GM18526 (cell line): ENCODE data around the gene TREML1.

ENCODE experiments used
- POLR2A ChIP-seq: IDR thresholded peaks from 3 replicates; pipeline ENCODE4 v1.6.1; 2011; ENCODE audit not compliant: insufficient read length; ENCODE audit errors: extremely low read depth

TREML1 gene, protein sequence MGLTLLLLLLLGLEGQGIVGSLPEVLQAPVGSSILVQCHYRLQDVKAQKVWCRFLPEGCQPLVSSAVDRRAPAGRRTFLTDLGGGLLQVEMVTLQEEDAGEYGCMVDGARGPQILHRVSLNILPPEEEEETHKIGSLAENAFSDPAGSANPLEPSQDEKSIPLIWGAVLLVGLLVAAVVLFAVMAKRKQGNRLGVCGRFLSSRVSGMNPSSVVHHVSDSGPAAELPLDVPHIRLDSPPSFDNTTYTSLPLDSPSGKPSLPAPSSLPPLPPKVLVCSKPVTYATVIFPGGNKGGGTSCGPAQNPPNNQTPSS

DNA sequence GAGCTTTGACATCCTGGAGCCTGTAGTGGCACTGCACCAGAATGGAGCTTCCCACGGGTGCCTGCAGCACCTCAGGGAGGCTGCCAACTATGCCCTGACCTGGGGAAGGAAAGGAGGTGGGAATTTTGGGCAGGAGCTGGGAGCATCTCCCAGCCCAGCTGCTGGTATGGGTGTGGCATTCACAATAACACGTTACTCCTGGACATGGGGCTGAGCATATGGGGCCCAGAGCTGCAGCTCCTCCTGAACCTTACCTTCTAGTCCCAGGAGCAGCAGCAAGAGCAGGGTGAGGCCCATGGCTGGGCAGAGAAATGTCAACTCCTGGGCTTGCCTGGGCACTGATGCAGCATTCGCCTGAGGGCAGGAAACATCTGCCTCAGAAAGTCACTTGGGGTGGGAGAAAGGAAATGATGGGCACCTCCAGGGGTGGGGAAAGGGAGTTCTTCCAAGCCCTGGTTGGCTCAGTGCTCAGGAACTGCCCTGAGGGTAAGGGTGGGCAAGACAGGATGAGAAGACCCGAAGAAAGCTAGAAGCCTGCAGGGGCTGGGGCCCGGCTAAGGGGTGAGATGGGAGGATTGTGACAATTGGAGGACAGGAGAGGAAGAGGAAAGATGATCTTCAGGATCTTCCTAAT is at the start of gene TREML1:
TREML1 (minus strand) TSS at position 356 of the 634 bp plus-strand sequence; CDS start at position 297, 59 bp downstream.
- no peak for TF ChIP-seq POLR2A

DNA sequence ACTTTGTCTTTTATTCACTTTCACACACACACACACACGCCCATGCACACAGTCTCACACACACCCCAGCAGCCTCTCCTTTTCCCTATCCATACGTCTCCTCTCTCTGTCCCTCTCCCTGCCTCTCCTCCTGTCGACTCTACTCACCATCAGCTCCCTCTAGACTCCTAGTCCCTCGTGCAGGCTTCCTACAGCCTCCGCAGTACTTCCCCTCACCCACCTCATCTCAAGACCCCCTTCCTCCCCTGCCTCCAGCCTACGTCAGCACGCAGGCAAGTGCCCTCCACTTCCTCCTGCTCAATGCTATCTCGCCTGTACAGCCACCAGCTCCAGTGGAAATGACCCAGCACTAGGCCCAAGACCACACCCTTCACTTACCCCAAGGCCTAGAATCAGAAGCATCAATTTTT is 47.6 kb upstream of the TREML1 start:
- no peak for TF ChIP-seq POLR2A

DNA sequence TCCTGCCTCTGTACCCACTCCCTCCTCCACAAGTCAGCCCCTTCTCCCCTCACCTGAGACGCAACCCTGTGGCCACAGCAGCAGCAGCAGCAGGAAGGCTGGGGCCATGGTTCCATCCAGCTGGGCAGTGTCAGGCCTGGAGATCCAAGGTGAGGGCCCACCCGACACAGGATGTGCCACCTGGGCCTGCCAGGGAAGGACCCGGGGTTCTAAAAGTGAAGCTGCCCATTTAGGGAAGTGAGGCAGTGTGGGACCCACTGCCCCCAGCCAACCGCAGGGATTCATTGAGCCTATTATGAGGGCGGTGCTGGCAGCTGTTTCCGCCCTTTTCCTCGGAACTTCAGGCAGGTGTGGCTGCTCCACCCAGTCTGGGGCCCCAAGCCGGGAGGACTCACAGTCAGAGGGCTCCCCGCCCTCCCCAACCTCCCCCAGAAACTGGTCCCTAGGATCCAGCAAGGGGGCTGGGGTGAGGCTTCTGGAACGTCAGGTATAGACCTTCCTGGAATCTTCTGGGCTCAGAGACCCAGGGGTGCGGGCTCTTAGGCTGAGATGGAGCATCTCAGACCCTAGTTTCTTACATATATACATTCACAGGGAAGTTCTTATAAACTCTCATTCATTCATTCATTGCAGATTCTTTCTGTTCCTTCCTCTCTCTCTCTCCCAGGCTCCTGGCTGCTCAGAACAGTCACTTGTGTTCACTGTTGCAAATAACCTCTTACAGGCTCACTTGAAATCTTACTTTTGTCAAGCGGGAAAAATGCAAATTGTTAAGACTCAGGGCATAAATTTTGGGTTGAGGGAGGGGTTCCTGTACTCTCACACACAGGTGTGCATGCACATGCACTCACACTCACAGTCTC is 47.0 kb upstream of the TREML1 start, which contains the start of gene TREML2:
TREML2 (minus strand) TSS at position 249 of the 863 bp plus-strand sequence; CDS start at position 108, 141 bp downstream.
- TF ChIP-seq POLR2A: peak; percentile 42

DNA sequence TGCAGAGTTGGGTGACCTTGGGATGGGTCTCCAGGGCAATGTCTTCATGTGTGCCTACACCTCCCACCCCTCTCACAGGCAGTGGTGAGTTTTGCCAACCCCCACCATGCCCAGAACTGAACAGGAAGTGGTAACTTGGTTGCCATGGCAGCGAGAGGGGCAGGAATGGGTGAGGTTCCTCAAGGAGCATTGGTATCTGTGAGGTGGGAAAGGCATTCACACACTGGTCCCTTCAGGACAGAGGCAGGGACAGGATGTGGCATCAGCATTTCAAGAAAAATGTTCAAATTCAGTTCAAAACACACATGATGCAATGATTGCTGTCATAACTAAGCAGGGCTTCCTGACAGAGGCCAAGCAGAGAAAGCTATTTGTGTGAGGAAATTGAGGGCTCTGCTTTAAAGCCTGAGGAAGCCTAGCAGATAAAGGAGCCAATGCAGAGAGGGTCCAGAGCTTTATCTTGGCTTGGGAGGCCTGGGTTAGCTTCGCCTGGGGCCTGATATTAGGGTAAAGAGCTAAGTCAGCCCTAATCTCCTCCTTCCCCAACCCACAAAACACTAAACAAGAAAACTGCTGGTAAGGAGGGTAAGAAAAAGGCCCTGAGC is 46.3 kb upstream of the TREML1 start:
- no peak for TF ChIP-seq POLR2A

DNA sequence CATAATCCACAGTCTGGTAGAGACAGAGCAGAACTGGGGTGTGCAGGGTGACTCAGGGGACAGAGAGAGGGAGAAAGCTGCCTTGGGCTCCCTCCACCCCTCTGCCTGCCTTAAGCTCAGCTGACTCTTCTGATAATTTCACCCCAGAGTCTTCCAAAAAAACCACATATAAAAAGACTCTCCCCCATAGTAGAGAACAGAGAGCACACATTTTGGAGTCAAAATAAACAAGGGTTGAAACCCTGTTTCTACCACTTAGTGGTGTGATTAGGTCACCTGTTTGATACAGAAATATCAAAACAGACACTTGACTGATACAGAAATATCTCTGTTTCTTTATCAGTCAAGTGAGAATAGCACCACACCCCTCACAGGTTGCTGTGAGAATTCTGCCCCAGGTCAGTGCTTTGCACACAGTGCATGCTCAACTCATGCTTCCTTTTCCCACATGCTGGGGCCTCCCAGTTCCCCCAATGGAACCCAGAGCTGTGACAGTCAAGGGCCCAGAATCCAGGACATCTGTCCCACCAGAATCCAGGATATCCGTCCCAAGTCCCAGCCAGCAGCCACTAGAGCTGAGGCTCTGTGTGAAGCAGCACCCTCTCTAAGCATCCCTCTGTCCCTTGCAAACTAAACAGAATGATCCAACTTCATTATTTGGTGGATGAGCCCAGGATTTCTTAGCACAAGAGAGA is 45.6 kb upstream of the TREML1 start:
- TF ChIP-seq POLR2A: no peak

DNA sequence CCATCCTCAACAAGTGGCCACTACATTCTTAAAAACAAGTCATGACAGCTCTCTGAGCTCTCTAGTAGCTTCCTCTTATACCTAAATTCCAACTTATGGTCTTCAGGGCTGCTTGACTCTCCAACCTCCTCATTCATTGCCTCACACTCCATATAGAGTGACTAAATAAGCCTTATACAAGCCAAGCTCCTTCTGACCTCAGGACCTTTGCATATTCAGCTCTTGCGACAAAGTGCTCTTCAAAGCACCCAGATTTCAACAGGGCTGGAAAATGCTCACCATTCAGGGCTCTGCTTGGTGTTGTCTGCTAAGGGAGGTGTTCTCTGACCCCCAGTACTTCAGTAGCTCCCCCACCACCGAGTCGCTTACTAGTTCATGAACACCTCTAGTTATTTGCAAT is 43.1 kb upstream of the TREML1 start:
- TF ChIP-seq POLR2A: no peak

DNA sequence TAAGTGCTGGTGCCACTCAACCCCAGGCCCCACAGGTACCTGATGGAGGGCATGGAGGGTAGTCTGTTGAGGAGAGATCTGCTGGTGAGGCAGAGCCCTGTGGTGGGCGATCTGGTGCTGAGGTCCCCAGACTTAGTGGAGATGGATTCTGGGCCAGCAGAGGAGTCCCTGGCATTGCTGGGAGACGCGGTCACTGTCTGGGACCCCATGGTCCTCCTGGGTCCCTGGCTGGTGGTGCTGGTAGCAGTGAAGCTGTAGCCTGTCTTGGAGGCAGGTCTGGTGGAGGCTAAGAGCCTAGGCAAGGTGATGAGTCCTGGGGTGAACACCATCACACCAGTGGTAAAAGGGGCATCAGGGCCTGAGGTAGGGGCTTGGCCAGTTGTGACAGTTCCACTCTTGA is 40.2 kb upstream of the TREML1 start:
- TF ChIP-seq POLR2A: no peak

DNA sequence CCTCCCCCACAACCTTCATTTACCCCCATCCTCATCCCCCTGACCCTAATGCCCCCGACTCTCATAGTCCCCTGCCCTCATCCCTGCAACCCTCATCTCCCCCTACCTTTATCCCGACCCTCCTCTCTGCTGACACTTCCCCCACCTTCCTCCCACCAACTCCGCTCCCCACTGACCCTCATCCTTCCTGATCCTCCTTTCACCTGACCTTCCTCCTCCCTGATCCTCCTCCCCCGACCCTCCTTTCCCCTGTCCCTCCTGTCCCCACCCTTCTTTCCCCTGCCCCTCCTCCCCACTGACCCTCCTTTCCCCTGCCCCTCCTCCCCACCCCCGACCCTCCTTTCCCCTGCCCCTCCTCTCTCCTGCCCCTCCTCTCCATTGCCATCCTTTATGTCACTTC is 39.7 kb upstream of the TREML1 start:
- no peak for TF ChIP-seq POLR2A

DNA sequence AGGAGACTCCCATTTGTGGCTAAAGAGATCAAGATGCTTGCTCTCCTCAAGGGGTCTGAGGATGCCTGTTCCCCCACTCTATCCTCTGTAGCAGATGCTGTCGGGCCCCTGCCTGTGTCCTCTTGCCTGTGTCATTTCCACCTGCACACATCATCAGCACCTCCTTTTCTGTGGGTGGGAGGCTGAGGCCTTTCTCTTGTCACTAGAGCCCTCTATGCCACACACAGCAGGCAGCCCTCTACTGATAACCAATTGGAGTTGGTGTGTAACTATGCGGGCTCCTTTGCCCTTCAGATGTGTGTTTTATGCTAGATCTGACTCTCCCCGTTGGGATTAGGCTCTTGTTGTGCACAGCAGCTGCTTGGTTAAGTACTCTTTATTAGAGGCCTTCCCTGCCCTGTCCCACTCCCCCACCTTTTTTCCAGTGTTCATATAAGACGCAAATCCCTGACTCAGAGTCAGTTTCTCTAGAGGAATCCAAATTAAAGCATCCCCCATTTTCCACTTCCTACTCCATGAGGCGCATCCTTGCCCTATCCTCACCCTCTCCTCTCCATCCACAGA is 39.1 kb upstream of the TREML1 start:
- no peak for TF ChIP-seq POLR2A

DNA sequence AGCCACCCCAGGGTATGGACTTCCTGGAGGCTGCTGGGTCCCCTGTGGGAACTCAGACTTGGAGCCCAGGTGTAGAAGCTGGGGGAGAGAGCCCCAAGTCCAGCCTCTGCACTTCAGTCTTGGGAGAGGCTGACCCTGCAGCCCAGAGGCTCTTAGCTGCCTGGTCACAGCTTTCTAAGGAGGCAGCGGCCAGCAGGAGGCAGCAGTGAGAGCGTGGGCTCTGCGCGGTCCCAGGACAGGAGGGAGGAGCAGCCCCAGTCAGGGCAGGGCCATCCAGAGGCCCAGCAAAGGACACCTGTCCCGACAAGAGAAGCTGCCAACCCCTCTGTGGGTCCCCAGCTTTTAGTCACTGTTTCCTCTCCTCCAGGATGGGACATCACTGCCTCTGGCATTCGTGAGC is 37.4 kb upstream of the TREML1 start:
- TF ChIP-seq POLR2A: no peak

DNA sequence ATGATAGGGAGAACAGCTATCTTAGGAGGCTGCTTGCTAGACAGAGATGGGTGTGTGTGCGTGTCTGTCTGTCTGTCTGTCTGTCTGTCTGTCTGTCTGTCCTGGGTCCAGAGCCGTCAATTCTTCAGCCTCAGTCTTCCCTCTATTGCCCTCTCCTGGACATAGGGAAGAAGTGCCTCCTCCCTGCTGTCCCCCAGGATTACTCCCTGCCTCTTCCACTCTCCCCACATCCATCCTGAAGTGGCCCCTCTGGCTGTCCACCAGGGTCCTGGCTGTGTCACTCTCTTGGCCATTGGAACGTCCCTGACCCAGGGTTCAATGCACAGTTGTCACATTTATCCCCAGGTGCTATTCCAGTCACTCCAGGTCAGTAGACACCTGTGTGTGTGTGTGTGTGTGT is 36.6 kb upstream of the TREML1 start:
- TF ChIP-seq POLR2A: no peak

DNA sequence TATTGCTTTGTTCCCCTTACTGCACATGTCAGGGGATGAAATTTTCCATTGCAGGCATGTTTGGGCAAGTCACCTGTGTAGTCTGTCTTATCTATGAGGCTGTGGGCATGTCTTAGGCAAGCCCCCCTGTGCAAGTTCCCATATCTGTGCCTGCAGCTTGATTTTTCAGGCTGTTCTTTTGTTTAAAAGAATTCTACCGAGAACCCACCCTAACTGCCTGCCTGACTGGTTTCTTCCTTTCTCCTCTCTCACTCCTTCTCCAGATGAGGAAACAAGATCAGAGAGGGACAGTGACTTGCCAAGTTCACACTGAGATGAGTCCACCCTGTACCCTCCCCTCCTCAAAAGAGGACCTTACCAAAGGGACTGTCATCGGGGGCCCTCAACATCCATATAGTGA is 35.8 kb upstream of the TREML1 start:
- no peak for TF ChIP-seq POLR2A

DNA sequence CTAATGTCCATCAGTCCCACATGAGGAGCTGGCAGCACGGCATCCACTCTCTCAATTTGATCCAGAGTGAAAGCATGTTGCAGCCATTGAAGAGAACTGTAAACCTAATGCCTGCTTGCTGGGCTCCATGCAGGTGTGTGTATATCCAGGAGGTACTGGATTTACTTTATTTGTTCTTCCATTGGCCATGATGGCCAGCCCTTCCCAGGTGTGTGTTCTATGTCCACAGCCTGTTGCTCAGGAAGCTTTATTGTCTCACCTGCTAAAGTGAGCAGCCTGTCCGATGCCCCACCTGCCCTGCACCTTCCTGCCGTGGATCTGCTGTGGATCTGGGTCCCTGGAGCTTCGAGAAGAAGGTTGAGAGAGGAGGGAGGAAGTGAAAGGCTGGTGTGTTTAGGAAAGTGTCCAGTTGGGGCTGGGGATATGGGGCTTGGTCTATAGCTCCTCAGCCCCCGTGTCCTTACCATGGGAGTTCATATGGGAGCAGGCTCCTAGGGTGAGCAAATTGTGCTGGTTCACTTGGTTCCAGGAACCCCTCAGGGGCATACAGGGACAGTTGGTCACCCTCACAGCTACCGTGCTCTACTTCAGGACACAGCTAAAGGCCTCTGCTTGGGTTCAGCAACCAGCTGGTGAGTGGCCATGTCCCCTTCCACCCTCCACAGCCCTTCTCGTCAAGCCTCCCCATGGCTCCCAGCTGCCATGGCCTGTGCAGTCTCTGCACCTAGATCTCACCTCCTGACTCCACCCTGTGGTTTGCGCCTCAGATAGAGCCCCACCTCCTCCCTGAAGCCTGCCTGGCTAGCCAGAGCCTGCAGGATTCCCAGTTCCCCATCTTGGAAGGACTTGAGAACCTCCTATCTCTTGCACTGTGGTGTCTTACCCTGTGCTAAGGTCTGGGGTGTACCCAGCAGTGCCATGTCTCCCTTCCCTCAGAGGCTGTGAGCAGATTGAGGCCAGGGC is 34.1 kb upstream of the TREML1 start:
- TF ChIP-seq POLR2A: no peak

DNA sequence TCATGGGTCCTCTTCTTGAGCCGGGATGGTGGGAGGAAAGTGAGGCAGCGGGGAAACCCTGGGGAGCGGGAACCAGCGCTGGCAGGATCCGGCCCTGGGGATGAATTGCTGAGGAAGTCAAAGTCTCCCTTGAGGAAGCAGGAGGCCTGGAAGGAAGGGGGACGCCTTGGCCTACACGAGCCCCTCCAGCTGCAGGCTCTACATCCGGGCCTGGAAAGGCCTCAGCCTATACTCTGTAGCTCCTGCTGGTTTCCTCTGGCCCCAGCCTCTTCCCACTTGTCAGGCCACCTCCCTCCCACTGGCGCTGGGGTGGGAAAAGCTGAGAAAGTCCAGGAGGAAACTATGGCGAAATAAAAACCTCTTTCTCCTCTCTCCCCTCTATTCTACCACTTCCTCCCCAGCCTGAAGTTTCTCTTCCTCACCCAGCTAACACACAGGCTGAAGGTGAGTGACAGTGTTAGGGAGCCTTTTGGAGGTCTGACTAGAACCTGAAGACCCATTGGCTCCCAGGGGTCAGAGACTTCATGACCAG is 31.9 kb upstream of the TREML1 start:
- no peak for TF ChIP-seq POLR2A

DNA sequence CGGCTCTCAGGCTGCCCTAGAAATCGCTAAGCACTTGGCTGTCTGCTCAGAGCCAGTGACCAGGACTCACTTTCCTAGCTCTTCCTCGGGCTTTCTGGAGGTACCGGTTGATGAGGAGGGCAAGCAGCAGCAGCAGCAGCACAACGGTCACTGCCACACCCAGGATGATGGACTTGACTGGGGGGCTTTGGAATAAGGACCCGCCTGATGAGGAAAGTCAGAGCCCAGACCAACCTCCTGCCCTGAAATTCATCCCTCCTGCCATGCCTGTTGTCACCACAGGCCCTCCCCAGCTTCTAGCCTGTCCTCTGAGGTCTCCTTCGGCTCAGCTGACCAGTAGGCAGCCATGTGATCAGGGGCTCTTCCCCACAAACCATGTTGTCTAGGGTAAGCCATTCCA is 30.6 kb upstream of the TREML1 start:
- TF ChIP-seq POLR2A: no peak
